Nephron progenitor cell (in vitro differentiated cells): Measurements from ENCODE around the gene CNTNAP2.

Experiments used
- DNase-seq: peaks from one replicate; pipeline ENCODE4 v3.0.0; 2021
- H3K27ac Mint-ChIP-seq: 2 replicates; pipeline ENCODE4 v1.8.0; 2021; ENCODE audit warnings: mild to moderate bottlenecking, moderate library complexity, mixed read lengths
- H3K27me3 Mint-ChIP-seq: 2 replicates; pipeline ENCODE4 v1.8.0; 2021; ENCODE audit warnings: mild to moderate bottlenecking, low read depth, mixed read lengths; ENCODE audit not compliant: poor library complexity
- H3K36me3 Mint-ChIP-seq: 2 replicates; pipeline ENCODE4 v1.8.0; 2021; ENCODE audit warnings: low read depth, mixed read lengths
- H3K4me1 Mint-ChIP-seq: 2 replicates; pipeline ENCODE4 v1.8.0; 2021; ENCODE audit warnings: mixed read lengths
- H3K4me3 Mint-ChIP-seq: 2 replicates; pipeline ENCODE4 v1.8.0; 2021; ENCODE audit warnings: mild to moderate bottlenecking, moderate library complexity, mixed read lengths
- H3K9me3 Mint-ChIP-seq: 2 replicates; pipeline ENCODE4 v1.8.0; 2021; ENCODE audit warnings: mild to moderate bottlenecking, moderate library complexity, mixed read lengths
- TF ChIP-seq, protein P1 (sequence below): fragments of 200-600 bp; sonication (generic); IDR thresholded peaks from 2 replicates; pipeline ENCODE4 v1.5.0; 2021; ENCODE audit warnings: antibody characterized with exemption

CNTNAP2 gene

GRCh38 chr7:148337246-148337965 is 2220.8 kb downstream of the CNTNAP2 start:
- Mint-ChIP-seq H3K4me1 (peaks cover 55% of the 10 kb centered on the region), H3K27me3 (peaks cover 33% of the 10 kb centered on the region), H3K4me3 (no peak overlapping the region), H3K27ac (no peak overlapping the region), H3K9me3 (no peaks in the 10 kb centered on the region), H3K36me3 (no peaks in the 10 kb centered on the region)
- TF ChIP-seq, protein P1, sequence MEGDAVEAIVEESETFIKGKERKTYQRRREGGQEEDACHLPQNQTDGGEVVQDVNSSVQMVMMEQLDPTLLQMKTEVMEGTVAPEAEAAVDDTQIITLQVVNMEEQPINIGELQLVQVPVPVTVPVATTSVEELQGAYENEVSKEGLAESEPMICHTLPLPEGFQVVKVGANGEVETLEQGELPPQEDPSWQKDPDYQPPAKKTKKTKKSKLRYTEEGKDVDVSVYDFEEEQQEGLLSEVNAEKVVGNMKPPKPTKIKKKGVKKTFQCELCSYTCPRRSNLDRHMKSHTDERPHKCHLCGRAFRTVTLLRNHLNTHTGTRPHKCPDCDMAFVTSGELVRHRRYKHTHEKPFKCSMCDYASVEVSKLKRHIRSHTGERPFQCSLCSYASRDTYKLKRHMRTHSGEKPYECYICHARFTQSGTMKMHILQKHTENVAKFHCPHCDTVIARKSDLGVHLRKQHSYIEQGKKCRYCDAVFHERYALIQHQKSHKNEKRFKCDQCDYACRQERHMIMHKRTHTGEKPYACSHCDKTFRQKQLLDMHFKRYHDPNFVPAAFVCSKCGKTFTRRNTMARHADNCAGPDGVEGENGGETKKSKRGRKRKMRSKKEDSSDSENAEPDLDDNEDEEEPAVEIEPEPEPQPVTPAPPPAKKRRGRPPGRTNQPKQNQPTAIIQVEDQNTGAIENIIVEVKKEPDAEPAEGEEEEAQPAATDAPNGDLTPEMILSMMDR = no peak
- DNase-seq = no peak

DNA sequence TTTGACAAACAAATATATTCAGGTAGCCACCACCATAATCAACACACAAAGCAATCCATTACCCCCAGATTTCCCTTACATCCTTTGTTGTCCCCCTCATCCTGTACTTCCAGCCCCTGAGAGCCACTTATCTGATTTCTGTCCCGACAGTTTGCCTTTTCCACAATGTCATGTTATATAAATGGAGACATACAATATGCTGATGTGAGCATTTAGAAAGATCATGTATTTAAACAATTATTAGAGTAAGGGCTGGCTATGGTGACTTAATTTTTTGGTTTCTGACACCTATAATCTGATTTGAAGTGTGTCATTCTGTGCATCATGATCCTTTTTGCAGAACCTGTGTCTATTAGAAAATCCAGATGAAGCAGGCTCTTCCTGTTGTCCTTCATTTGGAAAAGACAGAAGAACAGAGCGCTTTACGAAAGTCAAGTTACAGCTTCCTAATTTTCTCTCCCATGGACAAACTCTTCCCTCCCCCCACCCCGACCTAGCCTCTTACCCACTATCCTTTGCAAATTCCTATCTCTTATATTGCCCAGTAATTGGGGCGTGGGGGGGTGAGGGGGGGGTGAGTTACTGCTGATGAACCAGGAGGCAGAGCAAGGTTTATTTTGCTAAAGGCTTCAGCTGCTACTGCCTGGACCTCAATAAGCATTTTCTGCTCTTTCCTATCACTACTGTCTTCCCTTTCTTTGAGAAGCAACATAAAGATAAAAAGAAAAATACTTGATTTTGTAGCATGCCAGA is 2221.6 kb downstream of the CNTNAP2 start:
- no peak for DNase-seq
- Mint-ChIP-seq H3K9me3 (no peaks in the 10 kb centered on the region), H3K4me1 (peaks cover 55% of the 10 kb centered on the region), H3K36me3 (no peaks in the 10 kb centered on the region), H3K27me3 (peaks cover 39% of the 10 kb centered on the region), H3K4me3 (peak overlapping the region; percentile 87), H3K27ac (no peak overlapping the region)
- TF ChIP-seq, protein P1 = no peak

DNA sequence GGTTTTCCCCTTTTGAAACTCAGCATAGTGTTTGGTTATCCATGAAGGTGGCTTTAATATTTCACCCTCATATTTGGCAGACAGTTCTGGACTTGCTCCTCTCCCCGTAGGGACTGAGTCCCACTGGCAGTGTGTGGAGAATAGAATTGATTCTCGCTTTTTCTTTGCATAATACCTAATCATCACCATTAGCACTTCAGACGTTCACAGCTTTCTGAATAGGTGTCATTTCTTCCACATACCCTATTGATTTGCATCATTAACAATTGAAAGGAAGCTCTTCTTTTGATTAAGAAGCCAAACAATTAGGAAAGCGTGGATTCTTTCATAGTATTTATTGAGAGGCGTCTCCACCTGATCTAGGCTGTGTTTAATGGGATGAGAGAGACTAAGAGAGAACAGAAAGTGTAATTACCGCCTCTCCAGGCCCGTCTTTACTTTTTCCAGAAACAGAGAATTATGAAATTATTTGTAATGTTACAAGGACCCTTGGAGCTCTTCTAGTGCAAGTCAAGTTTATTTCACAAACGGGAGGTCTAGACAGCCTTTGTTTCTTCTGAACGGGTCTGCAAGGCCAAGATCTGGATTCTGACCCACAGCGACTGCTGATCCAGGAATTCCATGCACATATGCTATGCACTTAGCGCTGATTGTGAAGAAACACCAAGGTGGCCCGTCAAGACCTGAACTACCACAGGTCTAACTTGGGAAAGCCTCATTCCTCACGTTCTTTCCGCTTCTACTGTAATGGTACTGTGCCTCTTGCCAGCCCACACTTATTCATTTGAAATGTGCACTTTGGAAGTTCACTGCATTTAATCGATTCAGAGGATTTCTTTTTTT is 2224.1 kb downstream of the CNTNAP2 start:
- peaks cover 39% of the 10 kb centered on the region for H3K27me3 Mint-ChIP-seq

DNA sequence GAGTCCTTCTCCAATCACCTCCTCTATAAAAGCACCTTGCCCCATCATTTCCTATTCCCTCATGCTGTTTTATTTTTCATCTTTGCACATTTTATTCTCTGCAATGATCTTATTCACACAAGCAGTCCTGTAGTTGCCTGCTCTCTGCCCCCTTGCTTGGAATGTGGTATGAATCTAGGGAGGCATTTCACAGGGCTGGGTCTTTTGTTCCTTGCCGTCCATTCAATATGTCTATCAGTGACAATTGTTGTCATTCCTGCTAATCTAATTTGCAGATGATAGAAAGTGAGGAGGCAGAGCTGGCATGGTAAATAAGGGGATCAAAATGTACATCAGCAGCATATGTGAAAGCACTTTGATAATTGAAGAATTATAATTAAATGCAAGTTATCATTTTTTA is 2227.8 kb downstream of the CNTNAP2 start:
- no peak for DNase-seq
- H3K4me3 Mint-ChIP-seq = no peak overlapping the region
- H3K36me3 Mint-ChIP-seq = no peaks in the 10 kb centered on the region
- peaks cover 32% of the 10 kb centered on the region for H3K4me1 Mint-ChIP-seq
- TF ChIP-seq, protein P1 = no peak
- no peak overlapping the region for H3K27ac Mint-ChIP-seq
- H3K27me3 Mint-ChIP-seq = peaks cover 29% of the 10 kb centered on the region
- no peaks in the 10 kb centered on the region for H3K9me3 Mint-ChIP-seq

More for the DNA sequence above, 2224.1 kb downstream of the CNTNAP2 start:
- peak overlapping the region; percentile 87 for H3K4me3 Mint-ChIP-seq
- H3K36me3 Mint-ChIP-seq = no peaks in the 10 kb centered on the region
- H3K9me3 Mint-ChIP-seq = no peaks in the 10 kb centered on the region
- no peak overlapping the region for H3K27ac Mint-ChIP-seq
- TF ChIP-seq, protein P1 = no peak
- DNase-seq = no peak
- peaks cover 42% of the 10 kb centered on the region for H3K4me1 Mint-ChIP-seq

- H3K27ac Mint-ChIP-seq = peak overlapping the region; percentile 73
- H3K9me3 Mint-ChIP-seq = peaks cover 18% of the 10 kb centered on the region
- DNase-seq = no peak
- peaks cover 35% of the 10 kb centered on the region for H3K4me1 Mint-ChIP-seq
- H3K4me3 Mint-ChIP-seq = peak overlapping the region; percentile 26
- peaks cover 6% of the 10 kb centered on the region for H3K27me3 Mint-ChIP-seq
- H3K36me3 Mint-ChIP-seq = peaks cover 24% of the 10 kb centered on the region
- TF ChIP-seq, protein P1 = no peak
Measured at GRCh38 chr7:148347981-148348380, 2231.4 kb downstream of the CNTNAP2 start.
